Loucy (cell line): ENCODE measurements around the gene SFT2D3.

ENCODE experiments used
- EZH2phosphoT487 ChIP-seq: fragments of 200-600 bp; IDR thresholded peaks from 2 replicates; pipeline ENCODE4 v1.6.1; 2018; ENCODE audit warnings: antibody characterized with exemption, mild to moderate bottlenecking, moderate library complexity, borderline replicate concordance
- TF ChIP-seq, protein P1 (sequence below): fragments of 200-600 bp; sonication (generic); conservative IDR thresholded peaks from 2 replicates; pipeline ENCODE4 v1.5.1; 2014; ENCODE audit warnings: mild to moderate bottlenecking, antibody characterized with exemption, low read length

DNA sequence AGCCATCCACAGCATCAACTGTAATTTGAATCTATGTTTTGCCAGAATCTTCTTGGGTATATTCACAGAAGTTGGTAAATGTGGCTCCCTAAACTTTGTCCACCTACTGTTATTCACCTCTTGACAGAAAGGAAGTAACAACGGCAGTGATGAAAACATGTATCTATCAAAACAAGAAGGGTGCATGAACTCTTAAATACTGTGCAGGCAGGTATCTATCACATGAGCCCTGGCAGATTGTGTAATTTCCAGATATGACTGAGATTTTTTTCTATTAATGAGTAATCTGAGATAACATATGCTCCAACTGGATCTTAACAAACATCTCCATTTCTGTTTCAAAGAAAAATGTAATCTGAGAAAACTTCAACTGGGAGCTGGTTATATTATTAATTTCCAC is 36.6 kb downstream of the SFT2D3 start:
- TF ChIP-seq, protein P1, sequence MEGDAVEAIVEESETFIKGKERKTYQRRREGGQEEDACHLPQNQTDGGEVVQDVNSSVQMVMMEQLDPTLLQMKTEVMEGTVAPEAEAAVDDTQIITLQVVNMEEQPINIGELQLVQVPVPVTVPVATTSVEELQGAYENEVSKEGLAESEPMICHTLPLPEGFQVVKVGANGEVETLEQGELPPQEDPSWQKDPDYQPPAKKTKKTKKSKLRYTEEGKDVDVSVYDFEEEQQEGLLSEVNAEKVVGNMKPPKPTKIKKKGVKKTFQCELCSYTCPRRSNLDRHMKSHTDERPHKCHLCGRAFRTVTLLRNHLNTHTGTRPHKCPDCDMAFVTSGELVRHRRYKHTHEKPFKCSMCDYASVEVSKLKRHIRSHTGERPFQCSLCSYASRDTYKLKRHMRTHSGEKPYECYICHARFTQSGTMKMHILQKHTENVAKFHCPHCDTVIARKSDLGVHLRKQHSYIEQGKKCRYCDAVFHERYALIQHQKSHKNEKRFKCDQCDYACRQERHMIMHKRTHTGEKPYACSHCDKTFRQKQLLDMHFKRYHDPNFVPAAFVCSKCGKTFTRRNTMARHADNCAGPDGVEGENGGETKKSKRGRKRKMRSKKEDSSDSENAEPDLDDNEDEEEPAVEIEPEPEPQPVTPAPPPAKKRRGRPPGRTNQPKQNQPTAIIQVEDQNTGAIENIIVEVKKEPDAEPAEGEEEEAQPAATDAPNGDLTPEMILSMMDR: no peak
- TF ChIP-seq EZH2phosphoT487: no peak
